ENCODE results near the gene AGTRAP. TPM values are rescaled to one million over a fixed set of nuclear protein-coding genes. Genes with fewer than 3 reads are reported as not detected.

Gene AGTRAP
- total RNA-seq, 1 donor from 2014 or later: 64.5 TPM

- peak overlapping the region; percentile 57 for H3K4me3 ChIP-seq
- ATAC-seq (peak; percentile 90 to 93), DNase-seq (peak; percentile 91)
- TF ChIP-seq CTCF (IDR thresholded peaks at IDR 0.05): peak; percentile 98
- no peaks in the 10 kb centered on the region for H3K9me3 ChIP-seq
- H3K27me3 ChIP-seq (ENCODE audit: low read depth): no peaks in the 10 kb centered on the region
- H3K4me1 ChIP-seq: peaks cover 21% of the 10 kb centered on the region
- H3K36me3 ChIP-seq: no peaks in the 10 kb centered on the region
- H3K27ac ChIP-seq: peak overlapping the region; percentile 85
- intact Hi-C loops (cut with DNase I): loop anchor here (10.0 kb wide), 1 partner anchor 55 kb away; the partner anchor contains the start of gene FBXO6
Measured at GRCh38 chr1:11719313-11720032, 16.5 kb upstream of the AGTRAP start.

GRCh38 chr1:11720033-11720376, 15.9 kb upstream of the AGTRAP start:
- DNase-seq: no peak
- Histone ChIP-seq H3K36me3 (no peaks in the 10 kb centered on the region), H3K4me1 (peaks cover 21% of the 10 kb centered on the region), H3K27me3 (ENCODE audit: low read depth) (no peaks in the 10 kb centered on the region), H3K4me3 (no peak overlapping the region), H3K27ac (no peak overlapping the region), H3K9me3 (no peaks in the 10 kb centered on the region)
- ATAC-seq: no peak
- no peak for TF ChIP-seq CTCF (IDR thresholded peaks at IDR 0.05)
- intact Hi-C loops (cut with DNase I): no loop called here

GRCh38 chr1:11720525-11720924, 15.4 kb upstream of the AGTRAP start:
- TF ChIP-seq CTCF (IDR thresholded peaks at IDR 0.05): no peak
- DNase-seq: no peak
- H3K36me3 ChIP-seq: no peaks in the 10 kb centered on the region

GRCh38 chr1:11721311-11721710, 14.6 kb upstream of the AGTRAP start:
- H3K4me3 ChIP-seq: no peak overlapping the region
- no peak overlapping the region for H3K27ac ChIP-seq
- H3K27me3 ChIP-seq (ENCODE audit: low read depth): no peaks in the 10 kb centered on the region
- H3K36me3 ChIP-seq: no peaks in the 10 kb centered on the region
- H3K4me1 ChIP-seq: peaks cover 25% of the 10 kb centered on the region
- no peak for TF ChIP-seq CTCF (IDR thresholded peaks at IDR 0.05)
- DNase-seq (no peak), ATAC-seq (no peak)
- H3K9me3 ChIP-seq: no peaks in the 10 kb centered on the region
- intact Hi-C loops (cut with DNase I): no loop called here

More at GRCh38 chr1:11720525-11720924, 15.4 kb upstream of the AGTRAP start:
- H3K27me3 ChIP-seq (ENCODE audit: low read depth): no peaks in the 10 kb centered on the region
- no peak overlapping the region for H3K27ac ChIP-seq
- intact Hi-C loops (cut with DNase I): no loop called here
- H3K4me3 ChIP-seq: no peak overlapping the region
- peaks cover 22% of the 10 kb centered on the region for H3K4me1 ChIP-seq
- no peaks in the 10 kb centered on the region for H3K9me3 ChIP-seq
- ATAC-seq: no peak

- Histone ChIP-seq H3K4me3 (no peak overlapping the region), H3K36me3 (no peaks in the 10 kb centered on the region), H3K27me3 (ENCODE audit: low read depth) (no peaks in the 10 kb centered on the region), H3K27ac (no peak overlapping the region), H3K4me1 (peaks cover 25% of the 10 kb centered on the region), H3K9me3 (no peaks in the 10 kb centered on the region)
- no peak for TF ChIP-seq CTCF (IDR thresholded peaks at IDR 0.05)
- DNase-seq: no peak
- no peak for ATAC-seq
- intact Hi-C loops (cut with DNase I): no loop called here
Measured at GRCh38 chr1:11722538-11722937, 13.4 kb upstream of the AGTRAP start.

Data from lower lobe of right lung (tissue), 2 donors.